ENCODE measurements around the gene LTB4R.
"Not testable (repeated sequence)": the region's sequence is repeated elsewhere in the genome, so short reads cannot be mapped to it uniquely, and the experiment has no call there.

The LTB4R gene

GRCh38 chr14:24324024-24324423, 12.7 kb downstream of the LTB4R start:
- POLR2A ChIA-PET (ENCODE audit: low non-redundant PET), result no interaction called here
- no peak overlapping the region for H3K27ac ChIP-seq
- CTCF ChIA-PET, result no interaction called here
- no peak for DNase-seq (ENCODE audit: low spot score)
- TF ChIP-seq CTCF (conservative IDR thresholded peaks at IDR 0.05; ENCODE audit: low read depth), result no peak

GRCh38 chr14:24325041-24325530, 13.8 kb downstream of the LTB4R start:
- no peak overlapping the region for H3K27ac ChIP-seq
- ChIA-PET CTCF (interaction anchor here (0.6 to 1.6 kb wide), 6 partner anchors 9 to 1257 kb away, joined by 3 to 11 read pairs (median 3); partner anchors contain the start of gene CIDEB), POLR2A (ENCODE audit: low non-redundant PET) (no interaction called here)
- DNase-seq (ENCODE audit: low spot score), result no peak
- no peak for TF ChIP-seq CTCF (conservative IDR thresholded peaks at IDR 0.05; ENCODE audit: low read depth)

- ChIA-PET POLR2A (ENCODE audit: low non-redundant PET) (no interaction called here), CTCF (interaction anchor here (0.9 to 2.3 kb wide), 4 partner anchors 17 to 111 kb away, joined by 3 to 11 read pairs (median 7); partner anchors contain the start of genes CIDEB and LTB4R2)
- no peak overlapping the region for H3K27ac ChIP-seq
- TF ChIP-seq CTCF (conservative IDR thresholded peaks at IDR 0.05; ENCODE audit: low read depth), result no peak
- no peak for DNase-seq (ENCODE audit: low spot score)
Measured at GRCh38 chr14:24325963-24326362, 14.7 kb downstream of the LTB4R start.

GRCh38 chr14:24327303-24327702, 16.0 kb downstream of the LTB4R start:
- CTCF ChIA-PET, result interaction anchor here (0.5 to 3.1 kb wide), 7 partner anchors 9 to 138 kb away, joined by 3 to 19 read pairs (median 9); partner anchors contain the start of genes CIDEB and LTB4R2
- no peak for DNase-seq (ENCODE audit: low spot score)
- TF ChIP-seq CTCF (conservative IDR thresholded peaks at IDR 0.05; ENCODE audit: low read depth), result no peak
- H3K27ac ChIP-seq, result no peak overlapping the region
- POLR2A ChIA-PET (ENCODE audit: low non-redundant PET), result interaction anchor here (0.6 to 0.7 kb wide), 3 partner anchors 20 to 115 kb away, joined by 6 to 7 read pairs (median 7); no protein-coding TSS in a partner anchor

GRCh38 chr14:24327914-24328313, 16.6 kb downstream of the LTB4R start:
- CTCF ChIA-PET, result interaction anchor here (0.9 to 3.1 kb wide), 7 partner anchors 9 to 109 kb away, joined by 3 to 19 read pairs (median 9); partner anchors contain the start of genes CBLN3, CIDEB, KHNYN and LTB4R2
- POLR2A ChIA-PET (ENCODE audit: low non-redundant PET), result interaction anchor here (0.8 kb wide), 1 partner anchor 104 kb away, joined by 3 read pairs; no protein-coding TSS in a partner anchor
- DNase-seq (ENCODE audit: low spot score); H3K27ac ChIP-seq: not testable (repeated sequence)
- TF ChIP-seq CTCF (conservative IDR thresholded peaks at IDR 0.05; ENCODE audit: low read depth), result peak; percentile 73

- TF ChIP-seq CTCF (conservative IDR thresholded peaks at IDR 0.05; ENCODE audit: low read depth), result no peak
- ChIA-PET CTCF (interaction anchor here (0.6 to 3.1 kb wide), 5 partner anchors 11 to 107 kb away, joined by 3 to 19 read pairs (median 3); partner anchors contain the start of genes CBLN3 and KHNYN), POLR2A (ENCODE audit: low non-redundant PET) (no interaction called here)
- DNase-seq (ENCODE audit: low spot score), result no peak
- no peak overlapping the region for H3K27ac ChIP-seq
Measured at GRCh38 chr14:24329073-24329663, 17.9 kb downstream of the LTB4R start.

All from RWPE1 (cell line).